ENCODE results near the gene ANXA4.
"Not testable (repeated sequence)": the region's sequence is repeated elsewhere in the genome, so short reads cannot be mapped to it uniquely, and the experiment has no call there.

Gene ANXA4

DNA sequence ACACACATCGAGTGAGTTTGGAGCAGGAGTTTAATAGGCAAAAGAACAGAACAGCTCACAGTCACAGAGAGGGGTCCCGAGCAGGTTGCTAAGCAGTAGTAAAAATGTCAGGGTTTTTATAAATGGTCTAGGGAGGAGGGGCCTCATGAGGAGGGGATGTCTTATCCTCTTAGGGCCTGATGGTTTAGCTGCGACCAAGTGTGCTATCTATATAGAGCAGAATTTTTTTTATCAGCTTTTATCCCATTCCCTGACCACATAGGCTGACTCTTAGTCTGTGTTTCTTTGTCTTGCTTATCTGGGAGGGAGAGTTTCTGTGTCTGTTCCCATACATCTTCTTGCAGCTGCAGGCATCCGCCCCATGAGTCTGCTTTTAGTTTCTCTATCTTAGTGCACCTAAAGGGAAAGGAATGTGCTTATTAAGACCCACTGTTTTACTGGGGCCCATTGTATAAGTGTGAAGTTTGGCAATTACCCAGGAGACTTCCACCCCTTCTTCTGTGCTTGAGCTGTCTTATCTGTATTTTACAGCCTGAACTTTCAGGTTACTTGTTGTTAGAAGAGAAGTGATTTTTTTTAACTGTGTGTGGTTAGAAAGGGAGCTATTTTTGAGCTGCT lies 57.1 kb downstream of the ANXA4 start:
- H3K4me3 ChIP-seq (replicated peaks; ENCODE audit: low read depth, low read length): peak overlapping the region; percentile 19; the same call in 1 of the 2 replicates
- TF ChIP-seq, protein P1, sequence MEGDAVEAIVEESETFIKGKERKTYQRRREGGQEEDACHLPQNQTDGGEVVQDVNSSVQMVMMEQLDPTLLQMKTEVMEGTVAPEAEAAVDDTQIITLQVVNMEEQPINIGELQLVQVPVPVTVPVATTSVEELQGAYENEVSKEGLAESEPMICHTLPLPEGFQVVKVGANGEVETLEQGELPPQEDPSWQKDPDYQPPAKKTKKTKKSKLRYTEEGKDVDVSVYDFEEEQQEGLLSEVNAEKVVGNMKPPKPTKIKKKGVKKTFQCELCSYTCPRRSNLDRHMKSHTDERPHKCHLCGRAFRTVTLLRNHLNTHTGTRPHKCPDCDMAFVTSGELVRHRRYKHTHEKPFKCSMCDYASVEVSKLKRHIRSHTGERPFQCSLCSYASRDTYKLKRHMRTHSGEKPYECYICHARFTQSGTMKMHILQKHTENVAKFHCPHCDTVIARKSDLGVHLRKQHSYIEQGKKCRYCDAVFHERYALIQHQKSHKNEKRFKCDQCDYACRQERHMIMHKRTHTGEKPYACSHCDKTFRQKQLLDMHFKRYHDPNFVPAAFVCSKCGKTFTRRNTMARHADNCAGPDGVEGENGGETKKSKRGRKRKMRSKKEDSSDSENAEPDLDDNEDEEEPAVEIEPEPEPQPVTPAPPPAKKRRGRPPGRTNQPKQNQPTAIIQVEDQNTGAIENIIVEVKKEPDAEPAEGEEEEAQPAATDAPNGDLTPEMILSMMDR (IDR thresholded peaks at IDR 0.05; ENCODE audit: low read depth, low read length, missing control alignments): no peak
- no peak for DNase-seq (ENCODE audit: extremely low read depth, low read depth)

- DNase-seq (ENCODE audit: extremely low read depth, low read depth): no peak
- no peak overlapping the region for H3K4me3 ChIP-seq (replicated peaks; ENCODE audit: low read depth, low read length)
- TF ChIP-seq, protein P1 (IDR thresholded peaks at IDR 0.05; ENCODE audit: low read depth, low read length, missing control alignments): no peak
These were observed 59.9 kb downstream of the ANXA4 start for GRCh38 chr2:69801745-69802290.

DNA sequence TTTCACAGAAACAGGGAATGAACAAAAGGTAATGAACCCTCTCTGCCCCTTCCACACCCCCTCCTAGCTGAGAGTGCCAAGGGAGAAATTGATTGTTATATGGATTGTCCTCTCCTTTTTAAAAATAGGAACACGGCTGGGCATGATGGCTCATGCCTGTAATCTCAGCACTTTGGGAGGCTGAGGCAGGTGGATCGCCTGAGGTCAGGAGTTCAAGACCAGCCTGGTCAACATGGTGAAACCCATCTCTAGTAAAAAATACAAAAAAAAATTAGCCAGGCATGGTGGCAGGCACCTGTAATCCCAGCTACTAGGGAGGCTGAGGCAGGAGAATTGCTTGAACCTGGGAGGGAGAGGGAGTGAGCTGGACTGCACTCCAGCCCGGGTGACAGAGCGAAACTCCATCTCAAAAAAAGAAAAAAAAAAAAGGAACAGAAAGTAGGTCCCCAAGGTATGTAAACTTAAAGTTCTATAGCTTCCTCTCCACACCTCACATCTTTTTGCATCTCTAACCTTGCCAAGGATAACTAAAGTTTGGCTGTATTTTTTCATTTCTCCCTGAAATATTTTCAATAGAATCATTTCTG lies 60.9 kb downstream of the ANXA4 start:
- H3K4me3 ChIP-seq (replicated peaks; ENCODE audit: low read depth, low read length); DNase-seq (ENCODE audit: extremely low read depth, low read depth): not testable (repeated sequence)

- TF ChIP-seq, protein P1 (IDR thresholded peaks at IDR 0.05; ENCODE audit: low read depth, low read length, missing control alignments): no peak
- H3K4me3 ChIP-seq (replicated peaks; ENCODE audit: low read depth, low read length): no peak overlapping the region
- no peak for DNase-seq (ENCODE audit: extremely low read depth, low read depth)
These were observed 62.5 kb downstream of the ANXA4 start for GRCh38 chr2:69804416-69804815.

- no peak overlapping the region for H3K4me3 ChIP-seq (replicated peaks; ENCODE audit: low read depth, low read length)
- no peak for DNase-seq (ENCODE audit: extremely low read depth, low read depth)
- TF ChIP-seq, protein P1 (IDR thresholded peaks at IDR 0.05; ENCODE audit: low read depth, low read length, missing control alignments): no peak
These were observed 64.0 kb downstream of the ANXA4 start for GRCh38 chr2:69805887-69806286.

DNA sequence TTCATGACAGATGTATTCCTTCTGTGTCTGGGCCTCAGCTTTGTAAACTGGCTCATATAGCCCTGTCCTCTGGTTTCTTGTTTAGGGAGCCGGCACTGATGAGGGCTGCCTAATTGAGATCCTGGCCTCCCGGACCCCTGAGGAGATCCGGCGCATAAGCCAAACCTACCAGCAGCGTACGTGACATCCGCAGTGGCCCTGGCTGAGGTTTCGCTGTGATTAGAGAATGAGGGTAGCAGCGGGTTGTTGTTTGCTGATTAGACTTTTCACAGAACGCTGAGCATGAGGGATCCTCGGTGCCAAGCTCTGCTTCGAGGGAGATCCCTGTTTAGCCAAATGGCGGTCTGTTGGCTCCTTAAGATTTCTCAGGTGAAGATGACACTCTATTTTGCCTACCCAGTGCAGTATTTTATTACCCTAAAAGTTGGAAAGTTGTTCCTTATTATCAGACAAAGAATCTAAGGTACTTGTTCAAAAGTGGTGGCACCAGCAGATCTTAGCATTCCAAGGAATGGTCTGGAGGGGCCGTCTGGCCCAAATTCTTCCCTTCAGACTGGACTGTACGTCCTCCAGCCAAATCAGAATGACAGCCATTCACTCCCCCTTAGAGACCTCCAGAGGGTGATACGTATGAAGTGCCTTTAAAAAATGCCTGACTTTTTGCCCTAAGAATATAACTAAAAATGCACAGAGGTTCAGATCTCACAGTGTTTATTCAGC lies 66.0 kb downstream of the ANXA4 start:
- no peak overlapping the region for H3K4me3 ChIP-seq (replicated peaks; ENCODE audit: low read depth, low read length)
- DNase-seq (ENCODE audit: extremely low read depth, low read depth): no peak
- TF ChIP-seq, protein P1 (IDR thresholded peaks at IDR 0.05; ENCODE audit: low read depth, low read length, missing control alignments): no peak

GRCh38 chr2:69810550-69810949 lies 68.6 kb downstream of the ANXA4 start:
- no peak for DNase-seq (ENCODE audit: extremely low read depth, low read depth)
- no peak overlapping the region for H3K4me3 ChIP-seq (replicated peaks; ENCODE audit: low read depth, low read length)
- TF ChIP-seq, protein P1 (IDR thresholded peaks at IDR 0.05; ENCODE audit: low read depth, low read length, missing control alignments): no peak

Data from HFF-Myc (cell line).